ENCODE results near the gene NLRP12. TPM values are rescaled to one million over a fixed set of nuclear protein-coding genes. Genes with fewer than 3 reads are reported as not detected.
"Not testable (repeated sequence)": the region's sequence is repeated elsewhere in the genome, so short reads cannot be mapped to it uniquely, and the experiment has no call there.

The NLRP12 gene
- total RNA-seq, 1 experiment from 2014 or later: 5.6 TPM

DNA sequence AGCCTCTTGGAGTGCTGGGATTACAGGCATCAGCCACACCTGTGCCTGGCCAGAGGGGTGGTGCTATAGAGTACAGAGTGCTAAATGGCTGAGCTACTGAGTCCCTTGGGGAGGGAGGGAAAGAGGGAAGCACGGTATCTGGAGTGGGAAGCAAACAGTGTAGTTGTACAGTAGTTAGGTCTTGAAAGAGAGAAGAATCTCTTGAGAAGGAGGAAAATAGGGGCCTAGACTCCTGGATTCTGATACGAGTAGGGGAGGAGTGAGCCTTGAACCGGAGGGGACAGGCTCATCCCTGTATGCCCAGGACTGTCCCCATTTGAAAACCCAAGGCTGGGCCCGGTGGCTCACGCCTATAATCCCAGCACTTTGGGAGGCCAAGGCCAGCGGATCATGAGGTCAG, 48.6 kb upstream of the NLRP12 start:
- peaks cover 41% of the 10 kb centered on the region for H3K36me3 Mint-ChIP-seq
- no peak for TF ChIP-seq EMX1 (CRISPR knock-in tag; IDR thresholded peaks at IDR 0.05)
- TF ChIP-seq, protein P1, sequence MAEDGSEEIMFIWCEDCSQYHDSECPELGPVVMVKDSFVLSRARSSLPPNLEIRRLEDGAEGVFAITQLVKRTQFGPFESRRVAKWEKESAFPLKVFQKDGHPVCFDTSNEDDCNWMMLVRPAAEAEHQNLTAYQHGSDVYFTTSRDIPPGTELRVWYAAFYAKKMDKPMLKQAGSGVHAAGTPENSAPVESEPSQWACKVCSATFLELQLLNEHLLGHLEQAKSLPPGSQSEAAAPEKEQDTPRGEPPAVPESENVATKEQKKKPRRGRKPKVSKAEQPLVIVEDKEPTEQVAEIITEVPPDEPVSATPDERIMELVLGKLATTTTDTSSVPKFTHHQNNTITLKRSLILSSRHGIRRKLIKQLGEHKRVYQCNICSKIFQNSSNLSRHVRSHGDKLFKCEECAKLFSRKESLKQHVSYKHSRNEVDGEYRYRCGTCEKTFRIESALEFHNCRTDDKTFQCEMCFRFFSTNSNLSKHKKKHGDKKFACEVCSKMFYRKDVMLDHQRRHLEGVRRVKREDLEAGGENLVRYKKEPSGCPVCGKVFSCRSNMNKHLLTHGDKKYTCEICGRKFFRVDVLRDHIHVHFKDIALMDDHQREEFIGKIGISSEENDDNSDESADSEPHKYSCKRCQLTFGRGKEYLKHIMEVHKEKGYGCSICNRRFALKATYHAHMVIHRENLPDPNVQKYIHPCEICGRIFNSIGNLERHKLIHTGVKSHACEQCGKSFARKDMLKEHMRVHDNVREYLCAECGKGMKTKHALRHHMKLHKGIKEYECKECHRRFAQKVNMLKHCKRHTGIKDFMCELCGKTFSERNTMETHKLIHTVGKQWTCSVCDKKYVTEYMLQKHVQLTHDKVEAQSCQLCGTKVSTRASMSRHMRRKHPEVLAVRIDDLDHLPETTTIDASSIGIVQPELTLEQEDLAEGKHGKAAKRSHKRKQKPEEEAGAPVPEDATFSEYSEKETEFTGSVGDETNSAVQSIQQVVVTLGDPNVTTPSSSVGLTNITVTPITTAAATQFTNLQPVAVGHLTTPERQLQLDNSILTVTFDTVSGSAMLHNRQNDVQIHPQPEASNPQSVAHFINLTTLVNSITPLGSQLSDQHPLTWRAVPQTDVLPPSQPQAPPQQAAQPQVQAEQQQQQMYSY (CRISPR knock-in tag; IDR thresholded peaks at IDR 0.05): no peak
- TF ChIP-seq, protein P2, sequence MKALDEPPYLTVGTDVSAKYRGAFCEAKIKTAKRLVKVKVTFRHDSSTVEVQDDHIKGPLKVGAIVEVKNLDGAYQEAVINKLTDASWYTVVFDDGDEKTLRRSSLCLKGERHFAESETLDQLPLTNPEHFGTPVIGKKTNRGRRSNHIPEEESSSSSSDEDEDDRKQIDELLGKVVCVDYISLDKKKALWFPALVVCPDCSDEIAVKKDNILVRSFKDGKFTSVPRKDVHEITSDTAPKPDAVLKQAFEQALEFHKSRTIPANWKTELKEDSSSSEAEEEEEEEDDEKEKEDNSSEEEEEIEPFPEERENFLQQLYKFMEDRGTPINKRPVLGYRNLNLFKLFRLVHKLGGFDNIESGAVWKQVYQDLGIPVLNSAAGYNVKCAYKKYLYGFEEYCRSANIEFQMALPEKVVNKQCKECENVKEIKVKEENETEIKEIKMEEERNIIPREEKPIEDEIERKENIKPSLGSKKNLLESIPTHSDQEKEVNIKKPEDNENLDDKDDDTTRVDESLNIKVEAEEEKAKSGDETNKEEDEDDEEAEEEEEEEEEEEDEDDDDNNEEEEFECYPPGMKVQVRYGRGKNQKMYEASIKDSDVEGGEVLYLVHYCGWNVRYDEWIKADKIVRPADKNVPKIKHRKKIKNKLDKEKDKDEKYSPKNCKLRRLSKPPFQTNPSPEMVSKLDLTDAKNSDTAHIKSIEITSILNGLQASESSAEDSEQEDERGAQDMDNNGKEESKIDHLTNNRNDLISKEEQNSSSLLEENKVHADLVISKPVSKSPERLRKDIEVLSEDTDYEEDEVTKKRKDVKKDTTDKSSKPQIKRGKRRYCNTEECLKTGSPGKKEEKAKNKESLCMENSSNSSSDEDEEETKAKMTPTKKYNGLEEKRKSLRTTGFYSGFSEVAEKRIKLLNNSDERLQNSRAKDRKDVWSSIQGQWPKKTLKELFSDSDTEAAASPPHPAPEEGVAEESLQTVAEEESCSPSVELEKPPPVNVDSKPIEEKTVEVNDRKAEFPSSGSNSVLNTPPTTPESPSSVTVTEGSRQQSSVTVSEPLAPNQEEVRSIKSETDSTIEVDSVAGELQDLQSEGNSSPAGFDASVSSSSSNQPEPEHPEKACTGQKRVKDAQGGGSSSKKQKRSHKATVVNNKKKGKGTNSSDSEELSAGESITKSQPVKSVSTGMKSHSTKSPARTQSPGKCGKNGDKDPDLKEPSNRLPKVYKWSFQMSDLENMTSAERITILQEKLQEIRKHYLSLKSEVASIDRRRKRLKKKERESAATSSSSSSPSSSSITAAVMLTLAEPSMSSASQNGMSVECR (CRISPR knock-in tag; IDR thresholded peaks at IDR 0.05; ENCODE audit: borderline replicate concordance): no peak
- no peaks in the 10 kb centered on the region for H3K27me3 Mint-ChIP-seq (ENCODE audit: low read depth)
- ATAC-seq: no peak
- ChIA-PET CTCF (interaction anchor here (1.0 to 1.6 kb wide), 2 partner anchors 39 to 157 kb away, joined by 5 to 6 read pairs; no protein-coding TSS in a partner anchor), POLR2A (interaction anchor here (1.4 kb wide), 1 partner anchor 40 kb away, joined by 4 read pairs; no protein-coding TSS in a partner anchor)
- DNase-seq (ENCODE audit: low spot score): no peak
- H3K9me3 Mint-ChIP-seq: no peaks in the 10 kb centered on the region
- H3K4me1 Mint-ChIP-seq: peaks cover 26% of the 10 kb centered on the region
- H3K27ac Mint-ChIP-seq: peak overlapping the region; percentile 68; the same call in 1 of the 2 replicates
- H3K4me3 Mint-ChIP-seq: no peak overlapping the region

DNA sequence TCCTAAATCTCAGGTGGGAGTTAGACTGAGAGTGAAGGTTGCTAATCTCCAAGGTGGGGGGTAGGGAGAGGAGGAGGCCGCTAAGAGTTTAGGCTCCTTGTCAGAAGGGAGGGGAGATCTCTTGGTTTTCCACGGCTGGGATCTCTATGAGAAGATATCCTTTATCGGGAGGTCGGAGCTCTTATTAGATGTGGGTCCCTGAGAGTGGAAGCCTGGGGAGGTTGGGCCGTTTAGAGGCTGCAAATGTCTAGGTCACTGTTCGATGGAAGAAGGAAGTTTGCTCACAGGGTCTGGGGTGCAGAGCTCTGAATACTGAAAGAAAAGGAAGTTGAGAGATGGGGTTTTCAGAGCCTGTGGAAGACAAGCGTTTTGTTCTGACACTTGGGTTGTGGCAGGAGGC, 47.3 kb upstream of the NLRP12 start:
- ChIA-PET POLR2A (interaction anchor here (1.5 kb wide), 1 partner anchor 12 kb away, joined by 3 read pairs; no protein-coding TSS in a partner anchor), CTCF (interaction anchor here (1.1 to 1.8 kb wide), 2 partner anchors 17 to 41 kb away, joined by 3 to 4 read pairs; no protein-coding TSS in a partner anchor)
- peaks cover 19% of the 10 kb centered on the region for H3K4me1 Mint-ChIP-seq
- peaks cover 37% of the 10 kb centered on the region for H3K36me3 Mint-ChIP-seq
- no peak for TF ChIP-seq ZNF317 (CRISPR knock-in tag; IDR thresholded peaks at IDR 0.05; ENCODE audit: borderline replicate concordance, low read depth)
- H3K9me3 Mint-ChIP-seq: no peaks in the 10 kb centered on the region
- H3K4me3 Mint-ChIP-seq: no peak overlapping the region
- H3K27ac Mint-ChIP-seq: peak overlapping the region; percentile 28; the same call in 1 of the 2 replicates
- ATAC-seq (no peak), DNase-seq (ENCODE audit: low spot score) (no peak)
- H3K27me3 Mint-ChIP-seq (ENCODE audit: low read depth): no peaks in the 10 kb centered on the region

DNA sequence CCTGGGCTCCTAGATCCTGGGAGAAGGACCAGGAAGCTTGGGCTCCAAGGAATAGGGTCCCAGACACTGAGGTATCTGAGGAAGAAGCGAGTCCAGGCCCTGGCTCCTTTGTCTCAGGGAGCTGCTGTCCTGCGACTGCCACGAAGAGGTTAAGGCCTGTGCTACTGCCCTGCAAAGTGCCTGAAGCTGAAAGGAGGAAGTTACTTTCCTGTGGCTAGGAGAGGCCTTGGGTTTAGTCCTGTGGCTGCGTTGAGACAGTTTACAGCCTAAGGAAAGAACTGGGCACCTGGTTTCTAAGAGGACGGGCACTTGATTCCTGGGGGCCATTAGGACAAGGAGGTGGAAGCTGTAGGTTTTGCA, 46.4 kb upstream of the NLRP12 start:
- Mint-ChIP-seq H3K9me3 (no peaks in the 10 kb centered on the region), H3K27ac (peak overlapping the region; percentile 68; the same call in 1 of the 2 replicates), H3K36me3 (peaks cover 32% of the 10 kb centered on the region), H3K4me3 (peak overlapping the region; percentile 49), H3K27me3 (ENCODE audit: low read depth) (no peaks in the 10 kb centered on the region), H3K4me1 (peaks cover 21% of the 10 kb centered on the region)
- ATAC-seq (no peak), DNase-seq (ENCODE audit: low spot score) (no peak)
- CTCF ChIA-PET: interaction anchor here (1.8 kb wide), 1 partner anchor 42 kb away, joined by 4 read pairs; no protein-coding TSS in a partner anchor
- POLR2A ChIA-PET: interaction anchor here (0.5 to 1.5 kb wide), 2 partner anchors 13 to 226 kb away, joined by 3 read pairs; no protein-coding TSS in a partner anchor
- no peak for TF ChIP-seq ZNF219 (CRISPR knock-in tag; IDR thresholded peaks at IDR 0.05; ENCODE audit: borderline replicate concordance)
- TF ChIP-seq, protein P3, sequence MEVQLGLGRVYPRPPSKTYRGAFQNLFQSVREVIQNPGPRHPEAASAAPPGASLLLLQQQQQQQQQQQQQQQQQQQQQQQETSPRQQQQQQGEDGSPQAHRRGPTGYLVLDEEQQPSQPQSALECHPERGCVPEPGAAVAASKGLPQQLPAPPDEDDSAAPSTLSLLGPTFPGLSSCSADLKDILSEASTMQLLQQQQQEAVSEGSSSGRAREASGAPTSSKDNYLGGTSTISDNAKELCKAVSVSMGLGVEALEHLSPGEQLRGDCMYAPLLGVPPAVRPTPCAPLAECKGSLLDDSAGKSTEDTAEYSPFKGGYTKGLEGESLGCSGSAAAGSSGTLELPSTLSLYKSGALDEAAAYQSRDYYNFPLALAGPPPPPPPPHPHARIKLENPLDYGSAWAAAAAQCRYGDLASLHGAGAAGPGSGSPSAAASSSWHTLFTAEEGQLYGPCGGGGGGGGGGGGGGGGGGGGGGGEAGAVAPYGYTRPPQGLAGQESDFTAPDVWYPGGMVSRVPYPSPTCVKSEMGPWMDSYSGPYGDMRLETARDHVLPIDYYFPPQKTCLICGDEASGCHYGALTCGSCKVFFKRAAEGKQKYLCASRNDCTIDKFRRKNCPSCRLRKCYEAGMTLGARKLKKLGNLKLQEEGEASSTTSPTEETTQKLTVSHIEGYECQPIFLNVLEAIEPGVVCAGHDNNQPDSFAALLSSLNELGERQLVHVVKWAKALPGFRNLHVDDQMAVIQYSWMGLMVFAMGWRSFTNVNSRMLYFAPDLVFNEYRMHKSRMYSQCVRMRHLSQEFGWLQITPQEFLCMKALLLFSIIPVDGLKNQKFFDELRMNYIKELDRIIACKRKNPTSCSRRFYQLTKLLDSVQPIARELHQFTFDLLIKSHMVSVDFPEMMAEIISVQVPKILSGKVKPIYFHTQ (CRISPR knock-in tag; IDR thresholded peaks at IDR 0.05): no peak

DNA sequence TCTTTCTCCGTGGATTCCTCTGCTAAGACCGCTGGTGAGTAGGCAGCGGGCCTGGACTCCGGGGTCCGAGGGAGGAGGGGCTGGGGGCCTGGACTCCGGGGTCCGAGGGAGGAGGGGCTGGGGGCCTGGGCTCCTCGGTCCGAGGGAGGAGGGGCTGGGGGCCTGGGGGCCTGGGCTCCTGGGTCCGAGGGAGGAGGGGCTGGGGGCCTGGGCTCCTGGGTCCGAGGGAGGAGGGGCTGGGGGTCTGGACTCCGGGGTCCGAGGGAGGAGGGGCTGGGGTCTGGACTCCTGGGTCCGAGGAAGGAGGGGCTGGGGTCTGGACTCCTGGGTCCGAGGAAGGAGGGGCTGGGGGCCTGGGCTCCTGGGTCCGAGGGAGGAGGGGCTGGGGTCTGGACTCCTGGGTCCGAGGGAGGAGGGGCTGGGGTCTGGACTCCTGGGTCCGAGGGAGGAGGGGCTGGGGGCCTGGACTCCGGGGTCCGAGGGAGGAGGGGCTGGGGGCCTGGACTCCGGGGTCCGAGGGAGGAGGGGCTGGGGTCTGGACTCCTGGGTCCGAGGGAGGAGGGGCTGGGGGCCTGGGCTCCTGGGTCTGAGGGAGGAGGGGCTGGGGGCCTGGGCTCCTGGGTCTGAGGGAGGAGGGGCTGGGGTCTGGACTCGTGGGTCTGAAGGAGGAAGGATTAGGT, 45.8 kb upstream of the NLRP12 start:
- not testable (repeated sequence) for H3K27me3 Mint-ChIP-seq (ENCODE audit: low read depth); DNase-seq (ENCODE audit: low spot score); H3K9me3 Mint-ChIP-seq; ATAC-seq
- Mint-ChIP-seq H3K27ac (peak overlapping the region; percentile 60), H3K36me3 (peaks cover 31% of the 10 kb centered on the region), H3K4me3 (peak overlapping the region; percentile 93), H3K4me1 (peaks cover 26% of the 10 kb centered on the region)
- POLR2A ChIA-PET: interaction anchor here (0.5 kb wide), 1 partner anchor 227 kb away, joined by 3 read pairs; no protein-coding TSS in a partner anchor
- CTCF ChIA-PET: interaction anchor here (1.8 kb wide), 1 partner anchor 43 kb away, joined by 4 read pairs; no protein-coding TSS in a partner anchor

Measured in WTC11 (cell line).